Stimulated activated CD4-positive, alpha-beta T cell treated with anti-CD3 and anti-CD28 coated beads, TNF-alpha, amount 100 ng/mL, for 48 hours (primary cell): Measurements from ENCODE around the gene ADAMTS13.

Source experiments
- DNase-seq, 3 donors: peaks; one replicate each; pipeline ENCODE4 v3.0.0-alpha.2; 2020; ENCODE audit warnings: low read depth in 3 of 3

The ADAMTS13 gene

DNA sequence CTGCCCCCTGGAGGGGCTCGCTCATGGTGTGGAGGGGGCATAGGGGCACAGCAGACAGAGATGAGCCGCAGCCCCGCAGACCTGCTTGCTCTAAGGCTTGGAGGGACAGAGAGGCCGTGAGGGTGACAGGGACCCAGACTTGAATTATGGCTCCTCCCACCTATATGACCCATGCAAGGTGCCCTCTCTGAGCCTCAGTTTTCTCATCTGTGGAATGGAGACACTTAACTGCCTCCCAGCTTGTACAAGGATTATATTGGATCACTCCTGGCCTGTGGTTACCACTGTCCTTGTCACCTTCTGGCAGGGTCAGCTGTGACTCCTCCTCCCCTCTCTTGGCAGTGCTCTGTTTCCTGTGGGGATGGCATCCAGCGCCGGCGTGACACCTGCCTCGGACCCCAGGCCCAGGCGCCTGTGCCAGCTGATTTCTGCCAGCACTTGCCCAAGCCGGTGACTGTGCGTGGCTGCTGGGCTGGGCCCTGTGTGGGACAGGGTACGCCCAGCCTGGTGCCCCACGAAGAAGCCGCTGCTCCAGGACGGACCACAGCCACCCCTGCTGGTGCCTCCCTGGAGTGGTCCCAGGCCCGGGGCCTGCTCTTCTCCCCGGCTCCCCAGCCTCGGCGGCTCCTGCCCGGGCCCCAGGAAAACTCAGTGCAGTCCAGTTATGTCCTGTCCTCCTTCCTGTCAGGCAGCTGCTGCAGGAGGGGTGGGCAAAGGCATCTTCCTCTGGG, 32.9 kb downstream of the ADAMTS13 start:
- DNase-seq: no peak

DNA sequence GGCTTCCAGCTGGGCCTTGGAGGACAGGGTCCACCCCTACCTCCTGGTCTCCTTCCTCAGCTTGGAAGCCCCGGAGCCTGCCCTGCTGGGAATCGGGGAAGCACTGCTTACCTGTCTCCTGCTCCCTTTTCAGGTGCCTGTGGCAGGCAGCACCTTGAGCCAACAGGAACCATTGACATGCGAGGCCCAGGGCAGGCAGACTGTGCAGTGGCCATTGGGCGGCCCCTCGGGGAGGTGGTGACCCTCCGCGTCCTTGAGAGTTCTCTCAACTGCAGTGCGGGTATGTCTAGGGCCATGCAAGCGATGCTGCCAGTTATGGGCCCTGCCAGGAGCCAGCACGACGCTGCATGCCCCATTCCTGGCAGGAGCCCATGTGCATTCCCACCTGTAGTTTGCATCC, 33.8 kb downstream of the ADAMTS13 start:
- no peak for DNase-seq

DNA sequence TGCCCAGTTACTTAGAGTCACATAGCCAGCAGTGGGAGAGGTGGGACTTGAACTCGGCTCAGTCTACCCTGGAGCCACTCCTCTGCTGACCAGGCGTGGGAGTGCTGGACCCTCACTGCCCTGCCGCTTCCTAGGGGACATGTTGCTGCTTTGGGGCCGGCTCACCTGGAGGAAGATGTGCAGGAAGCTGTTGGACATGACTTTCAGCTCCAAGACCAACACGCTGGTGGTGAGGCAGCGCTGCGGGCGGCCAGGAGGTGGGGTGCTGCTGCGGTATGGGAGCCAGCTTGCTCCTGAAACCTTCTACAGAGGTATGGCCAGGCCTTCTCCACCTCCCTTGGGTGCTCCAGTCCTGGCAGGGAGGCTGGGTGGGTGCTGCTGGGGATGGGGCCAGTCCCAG, 34.2 kb downstream of the ADAMTS13 start:
- no peak for DNase-seq

DNA sequence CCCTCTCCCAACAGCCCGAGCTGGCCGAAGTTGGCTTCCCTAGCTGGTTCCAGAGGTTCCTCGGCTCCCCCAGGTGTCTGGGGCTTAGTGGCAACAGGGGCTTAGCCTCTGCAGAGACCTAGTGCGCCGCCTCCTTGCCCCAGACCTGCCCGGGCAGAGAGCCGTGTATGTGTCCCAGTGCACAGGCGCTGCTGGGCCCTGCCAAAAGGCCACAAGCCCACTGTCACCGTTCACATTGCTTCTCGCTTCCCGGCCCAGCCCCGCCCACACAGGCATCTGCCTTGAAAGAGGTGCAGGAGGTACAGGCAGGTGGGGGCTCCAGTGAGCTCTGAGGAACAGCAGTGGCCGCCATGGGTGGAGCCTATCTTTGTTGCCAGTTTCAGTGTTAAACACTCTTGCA, 35.1 kb downstream of the ADAMTS13 start:
- DNase-seq: no peak

DNA sequence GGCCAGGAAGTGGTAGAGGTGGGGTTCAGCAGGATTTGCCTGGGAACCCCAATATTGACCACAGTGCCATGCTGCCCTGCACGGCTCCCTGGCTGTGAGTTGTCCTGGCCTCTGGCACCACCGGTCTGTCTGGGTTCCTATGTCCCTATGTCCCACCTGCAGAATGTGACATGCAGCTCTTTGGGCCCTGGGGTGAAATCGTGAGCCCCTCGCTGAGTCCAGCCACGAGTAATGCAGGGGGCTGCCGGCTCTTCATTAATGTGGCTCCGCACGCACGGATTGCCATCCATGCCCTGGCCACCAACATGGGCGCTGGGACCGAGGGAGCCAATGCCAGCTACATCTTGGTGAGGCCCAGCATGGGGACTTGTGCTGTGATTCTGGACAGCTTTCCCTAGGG, 35.6 kb downstream of the ADAMTS13 start:
- DNase-seq: no peak

DNA sequence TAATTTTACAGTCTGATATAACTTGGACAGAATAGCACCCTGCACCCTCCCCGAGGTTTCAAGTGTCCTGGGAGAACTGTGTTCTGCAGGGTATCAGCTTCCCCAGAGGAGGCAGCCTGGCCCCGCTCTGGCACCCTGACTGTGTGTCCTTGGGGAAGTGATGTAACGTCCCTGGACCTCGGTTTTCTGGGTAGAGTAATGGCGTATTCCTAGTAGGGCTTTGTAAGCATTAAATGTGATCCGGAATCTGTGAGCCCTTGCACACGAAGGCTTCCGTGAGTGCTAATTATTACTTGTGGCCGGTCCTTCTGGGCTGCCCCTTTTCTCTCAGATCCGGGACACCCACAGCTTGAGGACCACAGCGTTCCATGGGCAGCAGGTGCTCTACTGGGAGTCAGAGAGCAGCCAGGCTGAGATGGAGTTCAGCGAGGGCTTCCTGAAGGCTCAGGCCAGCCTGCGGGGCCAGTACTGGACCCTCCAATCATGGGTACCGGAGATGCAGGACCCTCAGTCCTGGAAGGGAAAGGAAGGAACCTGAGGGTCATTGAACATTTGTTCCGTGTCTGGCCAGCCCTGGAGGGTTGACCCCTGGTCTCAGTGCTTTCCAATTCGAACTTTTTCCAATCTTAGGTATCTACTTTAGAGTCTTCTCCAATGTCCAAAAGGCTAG, 36.6 kb downstream of the ADAMTS13 start:
- DNase-seq: no peak

DNA sequence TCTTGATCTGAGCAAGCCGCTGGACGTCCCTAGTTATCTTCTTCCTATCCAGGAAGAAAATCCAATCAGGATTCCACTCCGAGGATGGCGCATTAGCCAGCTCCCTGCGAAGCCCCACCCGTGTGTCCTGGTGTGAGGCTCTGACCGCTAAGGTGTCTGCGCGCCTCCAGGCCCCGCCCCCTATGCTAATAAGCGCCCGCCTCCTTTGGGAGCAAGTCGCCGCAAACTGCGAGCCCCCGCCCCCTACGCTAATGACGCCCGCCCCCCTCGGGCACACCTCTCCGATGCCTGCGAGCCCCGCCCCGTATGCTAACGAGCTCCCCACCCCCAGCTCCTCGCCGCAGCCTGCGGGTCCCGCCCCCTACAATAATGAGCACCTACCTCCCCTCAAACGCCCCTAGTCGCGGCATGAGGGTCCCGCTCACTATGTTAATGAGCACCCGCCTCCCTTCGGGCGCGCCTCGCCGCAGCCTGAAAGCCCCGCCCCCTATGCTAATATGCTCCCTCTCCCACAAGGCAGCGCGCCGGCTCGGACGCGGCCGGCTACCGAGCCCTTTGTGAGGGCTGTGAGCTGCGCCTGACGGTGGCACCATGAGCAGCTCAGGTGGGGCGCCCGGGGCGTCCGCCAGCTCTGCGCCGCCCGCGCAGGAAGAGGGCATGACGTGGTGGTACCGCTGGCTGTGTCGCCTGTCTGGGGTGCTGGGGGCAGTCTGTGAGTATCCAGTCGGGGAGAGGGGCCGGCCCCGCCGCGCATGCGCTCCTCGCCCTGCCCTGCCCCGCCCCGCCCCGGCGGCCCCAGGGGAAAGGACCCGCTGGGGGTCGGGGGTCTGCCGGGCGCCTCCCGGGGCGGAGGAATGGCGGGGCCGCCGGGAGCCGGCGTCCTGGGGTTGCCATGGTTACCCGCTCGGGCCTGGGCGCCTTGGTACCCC, 37.6 kb downstream of the ADAMTS13 start, which contains the start of gene CACFD1:
CACFD1 (plus strand) TSS at position 503 of the 929 bp plus-strand sequence; CDS start at position 592, 89 bp downstream.
- peak; percentile 80 to 96 (median 85) for DNase-seq

DNA sequence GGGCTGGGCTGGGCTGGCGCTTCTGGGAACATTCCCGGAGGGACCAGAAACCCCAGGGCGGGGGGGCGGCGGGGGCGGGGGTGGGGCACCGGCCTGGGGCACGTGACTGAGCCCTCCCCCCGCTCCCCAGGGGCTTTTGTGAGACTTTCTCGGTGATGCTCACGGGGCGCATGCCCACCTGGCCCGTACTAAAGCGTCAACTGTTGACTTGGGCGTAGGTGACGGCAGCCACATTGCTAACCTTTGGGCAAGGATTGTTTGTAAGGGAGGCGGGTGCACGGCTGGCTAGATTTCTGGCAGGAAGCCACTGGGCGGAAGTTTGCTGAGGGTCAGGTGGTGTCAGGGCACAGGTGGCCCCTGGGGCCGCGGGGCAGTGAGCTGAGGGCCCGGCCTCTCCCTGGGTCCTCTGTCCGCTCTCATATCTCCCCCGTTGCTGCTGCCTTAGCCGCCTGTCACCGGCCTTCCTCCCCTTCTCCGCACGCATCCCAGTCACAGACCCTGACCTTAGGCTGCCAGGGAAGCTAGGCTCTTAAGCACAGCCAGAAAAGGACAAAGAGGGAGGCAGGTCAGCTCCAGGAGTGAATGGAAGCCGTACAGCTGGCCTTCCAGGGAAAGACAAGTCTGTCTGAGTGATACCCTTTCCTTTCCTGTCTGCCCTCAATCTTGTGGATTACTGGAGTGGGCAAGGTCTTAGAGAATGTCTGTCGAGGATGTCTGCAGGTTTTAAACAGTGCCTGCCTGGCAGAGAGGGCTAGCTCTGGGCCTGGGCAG, 38.4 kb downstream of the ADAMTS13 start:
- no peak for DNase-seq

DNA sequence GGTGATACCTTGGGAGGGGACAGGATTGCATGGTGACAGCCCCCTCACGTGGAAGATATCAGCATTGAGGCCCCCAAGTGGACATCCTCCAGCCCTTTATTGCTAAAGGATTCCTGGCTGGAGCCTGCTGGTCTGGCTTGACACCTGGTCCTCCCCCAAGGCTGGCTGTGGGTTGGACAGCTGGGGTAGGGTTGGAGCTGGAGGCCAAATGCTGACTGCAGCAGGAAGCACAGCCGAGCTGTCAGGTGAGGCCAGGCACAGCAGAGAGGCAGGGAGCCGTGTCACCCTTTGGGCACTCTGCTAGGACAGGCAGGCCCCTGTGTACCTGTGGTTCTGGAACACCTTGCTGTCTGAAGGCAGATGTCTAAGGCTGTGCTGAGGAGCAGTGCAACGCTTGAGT, 39.8 kb downstream of the ADAMTS13 start:
- no peak for DNase-seq

DNA sequence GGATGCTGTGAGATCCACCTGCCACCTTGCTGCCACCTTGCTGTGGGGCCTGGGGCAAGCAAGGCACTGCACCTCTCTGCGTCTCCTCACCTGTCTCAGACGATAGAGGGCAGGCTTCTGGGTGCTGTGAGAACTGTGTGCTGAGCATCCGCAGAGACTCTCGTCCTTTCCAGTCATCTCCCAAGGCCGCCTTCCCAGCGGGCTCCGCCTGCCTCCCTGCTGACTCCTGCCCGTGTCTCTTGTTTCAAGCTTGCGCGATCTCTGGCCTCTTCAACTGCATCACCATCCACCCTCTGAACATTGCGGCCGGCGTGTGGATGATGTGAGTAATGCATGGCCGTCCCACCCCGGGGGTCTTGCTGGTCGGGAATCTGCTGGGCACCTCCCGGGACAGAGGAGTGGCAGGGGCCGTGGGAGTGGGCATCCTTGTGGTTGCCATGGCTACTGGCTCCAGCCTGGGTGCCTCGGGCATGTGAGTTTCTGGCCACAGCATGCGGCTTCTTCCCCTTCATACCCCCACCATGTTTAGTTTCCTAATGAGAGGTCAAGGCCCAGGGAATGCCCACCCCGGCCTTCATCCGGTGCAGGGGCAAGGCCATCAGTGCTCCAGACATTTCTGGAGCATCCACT, 41.2 kb downstream of the ADAMTS13 start:
- no peak for DNase-seq

DNA sequence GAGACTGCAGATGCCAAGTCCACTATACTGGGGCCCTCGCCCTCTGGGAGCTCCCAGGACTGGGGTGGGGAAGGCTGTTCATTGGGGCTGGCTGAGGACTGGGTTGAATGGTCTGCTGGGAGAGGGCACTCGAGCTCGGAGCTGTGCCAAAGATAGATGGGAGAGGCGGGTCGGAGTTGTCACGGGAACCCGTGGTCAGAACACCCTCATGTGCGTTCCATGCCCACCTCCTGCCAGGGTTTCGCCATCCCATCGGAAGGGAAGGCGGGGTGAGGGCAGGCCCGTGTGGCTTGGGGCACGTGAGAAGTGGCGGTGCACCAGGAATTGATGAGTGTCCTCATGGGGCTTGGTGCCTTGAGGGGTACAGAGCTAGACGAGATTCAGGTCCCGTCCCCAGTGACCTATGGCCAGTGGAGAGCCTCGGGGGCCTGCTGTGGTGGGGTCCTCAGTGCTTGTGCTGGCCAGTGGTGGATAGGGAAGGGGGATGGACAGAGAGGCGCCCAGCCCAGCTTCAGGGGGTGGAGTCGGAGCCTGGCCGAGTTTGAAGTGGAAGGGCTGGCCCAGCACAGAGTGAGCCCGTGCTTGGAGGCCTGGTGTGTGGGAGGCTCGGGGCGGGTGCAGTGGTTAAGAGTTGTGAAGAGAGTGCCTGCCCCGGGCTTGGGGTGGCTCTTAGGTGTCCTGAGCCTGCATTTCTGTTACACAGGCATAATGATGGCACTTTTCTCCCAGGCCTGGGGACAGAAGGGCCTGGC, 41.9 kb downstream of the ADAMTS13 start:
- no peak for DNase-seq

DNA sequence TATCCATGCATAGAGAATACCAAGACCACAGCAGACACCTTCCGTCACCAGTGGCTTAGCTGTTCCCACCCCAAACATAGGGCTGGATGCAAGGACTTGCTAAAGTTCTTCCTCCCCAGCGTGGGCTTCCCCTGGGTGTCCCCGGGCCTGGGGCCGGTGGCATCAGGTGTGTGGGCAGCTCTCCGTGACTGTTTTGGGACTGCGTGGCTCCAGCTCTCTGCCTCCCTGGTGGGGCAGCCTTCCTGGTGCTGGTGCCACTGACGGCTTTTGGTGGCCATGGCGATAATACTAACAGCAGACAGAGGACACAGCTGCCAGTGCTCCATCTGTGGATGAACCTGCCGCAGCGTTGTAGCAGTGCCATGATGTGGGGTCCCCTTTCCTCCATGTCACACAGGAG, 42.5 kb downstream of the ADAMTS13 start:
- no peak for DNase-seq

DNA sequence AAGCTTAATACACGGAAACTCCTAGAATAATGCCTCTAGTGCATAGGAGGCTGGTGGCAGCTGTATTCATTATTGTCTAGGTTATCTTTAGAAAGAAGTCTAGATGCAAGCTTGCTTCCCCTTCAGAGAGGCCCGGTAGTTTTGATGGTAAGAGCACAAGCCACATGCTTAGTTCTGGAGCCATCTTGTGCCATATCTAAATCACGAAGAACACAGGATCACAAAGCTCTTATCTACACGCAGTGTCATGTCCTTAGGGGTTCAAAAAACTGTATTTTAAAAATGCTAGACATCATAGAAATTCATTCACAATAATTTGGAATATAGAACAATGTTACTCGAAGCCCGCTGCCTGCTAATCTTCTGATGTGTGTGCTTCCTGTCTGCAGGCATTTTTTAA, 43.8 kb downstream of the ADAMTS13 start:
- no peak for DNase-seq

DNA sequence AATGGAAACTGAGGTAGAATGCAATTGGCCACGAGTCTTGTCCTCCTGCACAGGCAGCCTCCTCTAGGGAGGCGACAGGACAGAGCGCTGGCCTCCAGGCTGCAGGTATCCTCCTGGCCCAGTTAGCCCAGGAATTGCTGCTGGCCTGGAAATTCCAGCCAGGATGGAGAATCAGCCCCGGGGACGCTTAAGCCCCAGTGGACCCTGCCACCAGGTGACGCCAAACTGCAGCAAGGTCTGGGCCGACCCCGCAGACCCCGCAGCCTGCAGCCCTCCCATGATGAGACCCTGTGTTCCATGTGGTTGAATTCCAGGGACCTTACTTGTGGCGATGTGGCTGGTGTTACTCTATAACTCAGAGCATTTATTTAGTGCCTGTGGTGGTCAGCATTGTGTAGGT, 44.9 kb downstream of the ADAMTS13 start:
- no peak for DNase-seq

DNA sequence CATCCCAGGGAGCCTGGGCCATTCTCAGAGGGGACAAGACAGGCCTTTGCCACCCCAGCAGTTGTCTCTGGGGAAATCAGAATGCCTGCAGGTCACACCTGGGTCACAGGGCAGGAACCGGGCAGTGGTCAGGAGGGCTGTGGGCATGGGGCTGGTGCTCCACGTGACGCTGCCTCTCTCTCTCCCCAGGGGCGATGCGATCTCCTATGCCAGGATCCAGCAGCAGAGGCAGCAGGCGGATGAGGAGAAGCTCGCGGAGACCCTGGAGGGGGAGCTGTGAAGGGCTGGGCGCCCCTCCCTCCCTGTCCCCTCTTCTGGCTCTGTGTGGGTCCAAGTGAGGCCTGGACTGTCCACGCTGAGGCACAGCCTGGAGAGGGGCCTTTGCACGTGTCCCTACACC, 46.2 kb downstream of the ADAMTS13 start:
- no peak for DNase-seq

DNA sequence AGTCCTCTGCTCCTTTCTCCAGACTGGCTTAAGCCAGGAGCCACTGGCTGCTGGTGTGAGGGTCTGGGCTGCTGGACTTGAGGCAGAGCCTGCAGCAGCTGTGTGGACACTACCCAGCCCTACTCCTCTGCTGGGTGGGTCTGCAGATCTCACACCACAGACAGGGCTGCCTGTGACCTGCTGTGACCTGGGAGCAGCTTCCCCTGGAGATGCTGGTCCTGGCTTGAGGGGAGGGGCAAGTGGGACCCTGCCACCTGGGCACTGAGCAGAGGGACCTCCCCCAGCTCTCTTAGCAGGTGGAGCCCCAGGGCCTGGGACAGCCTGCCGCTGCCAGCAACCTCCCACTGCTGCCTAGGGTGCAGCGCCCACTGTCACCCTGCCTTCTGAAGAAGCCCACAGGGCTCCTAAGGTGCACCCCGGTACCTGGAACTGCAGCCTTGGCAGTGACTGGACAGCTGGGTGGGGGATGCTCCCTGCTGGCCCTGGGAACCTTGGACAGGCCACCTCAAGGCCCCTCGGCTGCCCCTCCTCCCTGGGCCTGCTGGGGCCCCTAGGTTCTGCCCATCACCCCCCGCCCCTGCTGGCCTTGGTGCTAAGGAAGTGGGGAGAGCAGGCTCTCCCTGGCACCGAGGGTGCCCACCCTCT, 46.7 kb downstream of the ADAMTS13 start:
- DNase-seq: no peak

DNA sequence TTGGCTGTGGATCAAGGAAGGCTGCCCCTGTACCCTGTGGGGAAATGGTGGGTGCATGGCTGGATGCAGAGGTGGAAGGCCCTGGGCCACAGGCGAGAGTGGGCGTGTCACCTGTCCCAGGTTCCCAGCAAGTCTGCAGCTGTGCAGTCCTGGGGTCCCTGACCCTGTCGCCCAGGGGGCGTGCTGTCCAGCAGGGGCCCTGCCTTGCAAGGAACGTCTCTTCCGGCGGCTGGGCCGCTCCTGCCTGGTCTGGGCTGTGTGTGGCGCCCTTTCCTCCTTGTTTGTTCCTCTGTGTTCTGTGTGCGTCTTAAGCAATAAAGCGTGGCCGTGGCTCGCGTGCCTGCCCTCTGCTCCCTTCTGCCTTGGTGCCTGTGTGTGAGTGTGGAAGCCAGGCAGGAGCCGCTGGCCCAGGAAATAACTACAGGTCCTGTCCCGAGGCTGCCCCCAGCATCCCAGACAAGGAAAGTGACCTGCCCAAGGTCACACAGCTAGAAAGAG, 48.3 kb downstream of the ADAMTS13 start:
- DNase-seq: no peak

DNA sequence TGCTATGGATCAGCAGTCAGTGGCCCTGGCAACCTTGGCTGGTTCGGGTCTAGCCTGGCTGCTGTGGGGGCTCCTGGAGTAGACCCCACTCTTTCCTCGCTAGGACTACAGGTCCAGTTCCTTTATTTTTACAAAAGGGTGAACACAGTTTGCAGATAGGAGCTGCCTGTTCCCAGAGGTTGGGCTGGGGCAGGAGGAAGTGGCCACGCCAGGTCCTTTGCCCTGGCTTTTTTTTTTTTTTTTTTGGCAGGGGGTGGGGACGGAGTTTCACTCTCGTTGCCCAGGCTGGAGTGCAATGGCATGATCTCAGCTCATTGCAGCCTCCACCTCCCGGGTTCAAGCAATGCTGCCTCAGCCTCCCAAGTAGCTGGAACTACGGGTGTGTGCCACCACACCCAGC, 48.8 kb downstream of the ADAMTS13 start:
- no peak for DNase-seq

DNA sequence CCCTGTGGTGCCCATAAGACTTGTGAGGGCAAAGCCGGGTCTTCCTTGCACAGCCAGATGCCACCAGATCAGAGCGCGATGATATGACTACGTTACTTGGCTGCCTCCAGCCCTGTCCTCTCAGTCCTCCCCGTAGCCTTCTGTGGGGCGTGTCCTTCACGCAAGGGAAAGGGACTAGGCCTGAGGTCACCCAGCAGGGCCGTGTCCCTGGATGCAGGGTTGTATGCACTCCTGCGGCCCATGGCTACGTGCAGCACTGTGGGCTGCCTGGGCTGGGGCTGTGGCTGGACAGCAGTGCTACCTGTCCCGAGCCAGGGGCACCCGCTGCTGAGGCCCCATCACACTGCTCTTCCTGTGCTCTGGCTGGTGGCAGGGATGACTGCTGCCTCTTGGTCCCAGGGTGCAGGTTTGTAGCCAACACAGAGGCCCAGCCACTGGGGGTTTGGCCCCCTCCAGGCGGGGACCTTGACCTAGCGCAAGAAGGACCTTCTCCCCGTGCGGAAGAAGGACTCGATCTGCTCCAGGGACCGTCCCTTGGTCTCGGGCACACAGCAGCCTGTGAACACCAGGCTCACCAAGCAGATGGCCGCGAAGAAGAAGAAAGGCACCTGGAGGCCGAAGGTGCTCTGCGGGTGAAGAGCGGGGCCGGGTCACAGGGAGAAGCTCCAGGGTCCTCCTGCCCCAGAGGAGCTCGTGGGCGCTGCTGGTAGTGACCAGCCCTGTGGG, 49.5 kb downstream of the ADAMTS13 start:
- no peak for DNase-seq
